OCI-LY3 (cell line): ENCODE measurements around the gene ACE.

ENCODE experiments used
- H2AFZ ChIP-seq: fragments of 200-600, 300-600 bp; shearing (Covaris generic); 2 replicates; pipeline ENCODE4 v1.6.0; 2014; ENCODE audit warnings: antibody characterized with exemption, low read depth, low read length
- H3K27ac ChIP-seq: fragments of 200-600, 300-600 bp; sonication (generic); 2 replicates; pipeline ENCODE4 v1.5.1; 2014; ENCODE audit warnings: mild to moderate bottlenecking, low read length, moderate library complexity, mixed read lengths
- H3K27me3 ChIP-seq: fragments of 200-600, 300-600 bp; sonication (generic); 2 replicates; pipeline ENCODE4 v1.6.1; 2014; ENCODE audit warnings: low read depth, low read length, mixed read lengths
- H3K36me3 ChIP-seq: fragments of 200-600, 300-600 bp; sonication (generic); replicated peaks from 2 replicates; pipeline ENCODE3; 2014; ENCODE audit warnings: low read depth, low read length, mixed read lengths
- H3K4me1 ChIP-seq: fragments of 300-600, 200-600 bp; sonication (generic); 2 replicates; pipeline ENCODE4 v1.6.1; 2014; ENCODE audit warnings: low read length, mixed read lengths
- H3K4me2 ChIP-seq: fragments of 200-600, 300-600 bp; sonication (generic); 2 replicates; pipeline ENCODE4 v1.6.1; 2014; ENCODE audit warnings: low read length, mixed read lengths
- H3K4me3 ChIP-seq: fragments of 300-600, 200-600 bp; sonication (generic); 2 replicates; pipeline ENCODE4 v1.5.1; 2014; ENCODE audit warnings: antibody characterized with exemption, mild to moderate bottlenecking, low read length, moderate library complexity
- H3K79me2 ChIP-seq: fragments of 300-600, 200-600 bp; shearing (Covaris generic); 2 replicates; pipeline ENCODE4 v1.6.1; 2014; ENCODE audit warnings: mild to moderate bottlenecking, low read length, mixed read lengths
- H3K9ac ChIP-seq: fragments of 300-600, 200-600 bp; shearing (Covaris generic); 2 replicates; pipeline ENCODE4 v1.6.0; 2014; ENCODE audit warnings: mild to moderate bottlenecking, low read length, moderate library complexity
- H3K9me3 ChIP-seq: fragments of 200-600, 300-600 bp; shearing (Covaris generic); 2 replicates; pipeline ENCODE4 v1.6.1; 2014; ENCODE audit warnings: low read length, mixed read lengths; ENCODE audit not compliant: insufficient read depth
- H4K20me1 ChIP-seq: fragments of 200-600, 300-600 bp; sonication (generic); 2 replicates; pipeline ENCODE4 v1.6.1; 2016; ENCODE audit warnings: low read length, mixed read lengths; ENCODE audit not compliant: insufficient read depth
- EZH2phosphoT487 ChIP-seq: fragments of 200-600 bp; shearing (Covaris generic); IDR thresholded peaks from 2 replicates; pipeline ENCODE4 v1.6.1; 2018; ENCODE audit warnings: antibody characterized with exemption, mixed run types, low read depth
- TF ChIP-seq, protein P1 (sequence below): fragments of 200-600, 300-600 bp; sonication (generic); IDR thresholded peaks from 2 replicates; pipeline ENCODE4 v1.5.1; 2014; ENCODE audit warnings: antibody characterized with exemption, low read length, low read depth

ACE gene

DNA sequence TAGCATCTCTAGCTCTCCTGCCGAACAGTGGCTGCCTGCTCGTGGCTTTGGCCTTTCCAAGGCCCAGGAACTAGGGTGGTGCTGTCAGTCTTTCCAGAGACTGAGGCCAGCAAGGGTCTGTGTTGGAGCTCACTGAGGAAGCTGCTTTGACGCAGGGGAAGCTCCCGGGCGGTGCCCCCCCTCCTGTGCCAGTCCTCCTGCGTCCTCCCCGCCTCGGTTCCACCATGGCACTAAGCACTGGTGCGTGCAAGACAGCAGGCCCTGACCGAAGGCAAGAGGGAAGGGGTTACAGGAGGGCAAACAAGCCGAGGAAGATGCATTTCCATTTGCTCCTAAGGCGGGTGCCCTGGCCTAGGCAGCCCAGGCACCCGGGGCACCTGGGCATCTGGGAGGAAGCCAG, 35.2 kb upstream of the ACE start:
- H3K9ac ChIP-seq, result no peak overlapping the region
- H3K4me3 ChIP-seq, result no peak overlapping the region
- TF ChIP-seq, protein P1, sequence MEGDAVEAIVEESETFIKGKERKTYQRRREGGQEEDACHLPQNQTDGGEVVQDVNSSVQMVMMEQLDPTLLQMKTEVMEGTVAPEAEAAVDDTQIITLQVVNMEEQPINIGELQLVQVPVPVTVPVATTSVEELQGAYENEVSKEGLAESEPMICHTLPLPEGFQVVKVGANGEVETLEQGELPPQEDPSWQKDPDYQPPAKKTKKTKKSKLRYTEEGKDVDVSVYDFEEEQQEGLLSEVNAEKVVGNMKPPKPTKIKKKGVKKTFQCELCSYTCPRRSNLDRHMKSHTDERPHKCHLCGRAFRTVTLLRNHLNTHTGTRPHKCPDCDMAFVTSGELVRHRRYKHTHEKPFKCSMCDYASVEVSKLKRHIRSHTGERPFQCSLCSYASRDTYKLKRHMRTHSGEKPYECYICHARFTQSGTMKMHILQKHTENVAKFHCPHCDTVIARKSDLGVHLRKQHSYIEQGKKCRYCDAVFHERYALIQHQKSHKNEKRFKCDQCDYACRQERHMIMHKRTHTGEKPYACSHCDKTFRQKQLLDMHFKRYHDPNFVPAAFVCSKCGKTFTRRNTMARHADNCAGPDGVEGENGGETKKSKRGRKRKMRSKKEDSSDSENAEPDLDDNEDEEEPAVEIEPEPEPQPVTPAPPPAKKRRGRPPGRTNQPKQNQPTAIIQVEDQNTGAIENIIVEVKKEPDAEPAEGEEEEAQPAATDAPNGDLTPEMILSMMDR, result no peak
- TF ChIP-seq EZH2phosphoT487, result no peak
- no peaks in the 10 kb centered on the region for H4K20me1 ChIP-seq
- no peaks in the 10 kb centered on the region for H3K79me2 ChIP-seq
- no peak overlapping the region for H3K4me2 ChIP-seq
- H3K27me3 ChIP-seq, result no peaks in the 10 kb centered on the region
- H3K27ac ChIP-seq, result no peak overlapping the region
- H2AFZ ChIP-seq, result no peak overlapping the region
- H3K9me3 ChIP-seq, result no peaks in the 10 kb centered on the region
- no peaks in the 10 kb centered on the region for H3K36me3 ChIP-seq
- H3K4me1 ChIP-seq, result peaks cover 5% of the 10 kb centered on the region

DNA sequence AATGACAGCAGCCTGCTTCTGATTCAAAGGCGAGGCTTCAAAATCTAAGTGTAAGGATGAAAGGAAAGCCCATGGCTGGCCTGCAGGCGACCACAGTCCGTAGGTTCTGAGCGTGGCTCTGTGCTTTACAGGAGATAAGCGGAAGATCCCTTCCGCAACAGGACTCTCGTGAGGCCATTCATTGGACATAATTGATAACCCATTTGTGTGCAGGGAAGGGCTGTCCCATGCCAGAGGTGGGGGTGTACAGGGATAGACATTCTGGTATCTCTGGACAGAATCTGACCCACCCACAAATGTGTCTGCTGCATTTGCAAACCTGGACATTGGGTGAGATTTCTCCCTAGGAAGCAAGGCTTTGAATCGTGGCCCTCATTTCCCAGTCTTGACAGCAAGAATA, 34.8 kb upstream of the ACE start:
- Histone ChIP-seq H4K20me1 (no peaks in the 10 kb centered on the region), H3K4me1 (peaks cover 9% of the 10 kb centered on the region), H3K4me3 (no peak overlapping the region), H3K4me2 (no peak overlapping the region), H3K27me3 (no peaks in the 10 kb centered on the region), H2AFZ (no peak overlapping the region), H3K27ac (no peak overlapping the region), H3K9me3 (no peaks in the 10 kb centered on the region), H3K79me2 (no peaks in the 10 kb centered on the region), H3K9ac (no peak overlapping the region), H3K36me3 (no peaks in the 10 kb centered on the region)
- TF ChIP-seq, protein P1, result no peak
- no peak for TF ChIP-seq EZH2phosphoT487

DNA sequence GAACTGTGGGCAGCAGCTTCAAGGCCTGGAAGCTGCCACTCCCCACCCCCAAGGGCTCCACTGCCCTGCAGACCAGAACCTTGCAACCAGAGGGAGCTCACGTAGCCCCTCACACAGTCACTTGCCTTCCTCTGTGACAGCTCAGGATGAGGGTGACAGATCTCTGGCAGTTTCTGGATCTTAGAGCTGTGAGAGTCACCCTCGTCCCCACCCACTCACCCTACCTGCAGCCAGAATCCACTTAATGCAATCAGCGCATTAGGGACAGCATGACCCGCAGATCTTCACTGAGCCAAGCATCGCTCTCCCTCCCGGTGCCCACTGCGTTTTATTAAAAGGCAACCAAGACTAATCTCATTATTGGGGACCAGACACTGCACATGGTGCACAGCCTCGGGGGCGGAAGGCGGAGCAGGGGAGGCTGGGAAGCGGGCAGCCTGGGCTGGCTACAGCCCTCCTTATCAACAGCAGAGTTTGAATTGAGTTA, 34.3 kb upstream of the ACE start:
- Histone ChIP-seq H3K79me2 (no peaks in the 10 kb centered on the region), H4K20me1 (no peaks in the 10 kb centered on the region), H3K27ac (no peak overlapping the region), H3K4me1 (peaks cover 9% of the 10 kb centered on the region), H3K9me3 (no peaks in the 10 kb centered on the region), H3K36me3 (no peaks in the 10 kb centered on the region), H2AFZ (no peak overlapping the region), H3K9ac (no peak overlapping the region), H3K27me3 (no peaks in the 10 kb centered on the region), H3K4me3 (no peak overlapping the region), H3K4me2 (no peak overlapping the region)
- TF ChIP-seq EZH2phosphoT487, result no peak
- TF ChIP-seq, protein P1, result peak; percentile 37

DNA sequence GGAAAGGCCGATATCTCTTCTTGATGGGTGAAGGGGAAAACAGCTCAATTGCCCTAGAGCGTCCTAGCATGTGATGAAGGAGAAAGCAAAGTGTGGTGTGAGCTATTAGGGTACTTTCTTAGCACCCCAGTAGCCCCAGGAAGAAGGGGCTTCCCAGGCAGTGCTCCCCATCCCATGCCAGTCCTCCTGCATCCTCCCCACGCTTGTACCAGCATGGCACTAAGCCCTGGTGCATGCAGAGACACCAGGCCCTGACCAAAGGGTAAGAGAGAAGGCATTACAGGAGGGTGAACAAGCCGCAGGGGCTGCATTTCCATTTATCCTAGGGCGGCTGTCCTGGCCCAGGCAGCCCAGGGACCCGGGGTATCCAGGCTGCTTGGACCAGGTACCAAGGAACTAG, 33.8 kb upstream of the ACE start:
- H3K4me1 ChIP-seq, result peaks cover 9% of the 10 kb centered on the region
- H3K4me2 ChIP-seq, result no peak overlapping the region
- no peaks in the 10 kb centered on the region for H4K20me1 ChIP-seq
- no peaks in the 10 kb centered on the region for H3K79me2 ChIP-seq
- no peaks in the 10 kb centered on the region for H3K9me3 ChIP-seq
- no peak overlapping the region for H2AFZ ChIP-seq
- no peak overlapping the region for H3K27ac ChIP-seq
- no peaks in the 10 kb centered on the region for H3K36me3 ChIP-seq
- no peak for TF ChIP-seq EZH2phosphoT487
- TF ChIP-seq, protein P1, result no peak
- H3K4me3 ChIP-seq, result no peak overlapping the region
- no peaks in the 10 kb centered on the region for H3K27me3 ChIP-seq
- no peak overlapping the region for H3K9ac ChIP-seq
